ENCODE measurements around the gene ALDOA. TPM values are rescaled to one million over a fixed set of nuclear protein-coding genes. Genes with fewer than 3 reads are reported as not detected.
"Not testable (repeated sequence)": the region's sequence is repeated elsewhere in the genome, so short reads cannot be mapped to it uniquely, and the experiment has no call there.

The ALDOA gene
- total RNA-seq, 1 donor from 2014 or later: 1,718 TPM

DNA sequence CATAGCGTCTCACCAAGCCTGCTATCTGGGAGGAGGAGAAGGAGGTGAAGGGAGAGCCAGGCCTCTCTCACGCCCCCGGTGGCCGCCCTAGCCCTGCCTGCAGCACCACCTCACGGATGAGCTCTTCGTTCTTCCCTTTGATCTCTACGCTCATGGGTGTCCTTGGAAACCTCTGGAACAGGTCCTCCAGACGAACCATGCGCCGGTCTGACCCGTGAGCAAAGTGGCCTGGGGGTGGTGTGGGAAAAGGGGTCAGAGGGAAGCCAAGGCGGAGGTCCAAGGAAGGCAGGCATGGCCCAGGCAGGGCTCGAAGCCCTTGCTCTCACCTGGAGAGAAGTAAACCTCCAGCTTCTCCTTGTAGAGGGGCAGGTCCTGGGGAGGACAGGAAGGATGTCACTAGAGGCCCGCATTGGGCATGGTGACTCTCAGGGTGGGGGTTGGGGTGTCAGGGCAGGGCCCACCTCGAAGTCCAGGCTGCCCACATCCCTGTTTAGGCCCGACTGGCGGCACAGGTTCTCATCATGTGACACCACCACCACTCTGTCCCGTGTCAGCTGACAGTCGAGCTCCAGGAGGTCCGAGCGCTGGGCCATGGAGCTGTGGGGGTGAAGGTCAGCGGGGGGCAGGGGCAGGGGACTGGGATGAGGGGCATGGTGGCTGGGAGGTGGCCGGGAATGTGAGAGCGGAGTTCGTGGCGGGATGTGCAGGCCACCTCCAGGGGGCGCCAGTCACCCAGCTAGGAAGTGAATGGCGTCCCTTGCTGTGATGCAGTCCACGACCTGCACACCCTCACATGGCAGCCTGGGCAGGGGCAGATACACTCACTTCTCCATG, 46.9 kb downstream of the ALDOA start:
- Mint-ChIP-seq H3K36me3 (ENCODE audit: low read depth) (peaks cover 9% of the 10 kb centered on the region), H3K4me1 (ENCODE audit: low read depth) (no peaks in the 10 kb centered on the region), H3K9me3 (no peaks in the 10 kb centered on the region), H3K4me3 (no peak overlapping the region), H3K27ac (no peak overlapping the region), H3K27me3 (ENCODE audit: insufficient read depth) (no peaks in the 10 kb centered on the region)
- intact Hi-C loops (cut with micrococcal nuclease): loop anchor here (1.0 kb wide), 1 partner anchor 20 kb away; no protein-coding TSS in a partner anchor
- DNase-seq (ENCODE audit: low spot score): peak; percentile 45

DNA sequence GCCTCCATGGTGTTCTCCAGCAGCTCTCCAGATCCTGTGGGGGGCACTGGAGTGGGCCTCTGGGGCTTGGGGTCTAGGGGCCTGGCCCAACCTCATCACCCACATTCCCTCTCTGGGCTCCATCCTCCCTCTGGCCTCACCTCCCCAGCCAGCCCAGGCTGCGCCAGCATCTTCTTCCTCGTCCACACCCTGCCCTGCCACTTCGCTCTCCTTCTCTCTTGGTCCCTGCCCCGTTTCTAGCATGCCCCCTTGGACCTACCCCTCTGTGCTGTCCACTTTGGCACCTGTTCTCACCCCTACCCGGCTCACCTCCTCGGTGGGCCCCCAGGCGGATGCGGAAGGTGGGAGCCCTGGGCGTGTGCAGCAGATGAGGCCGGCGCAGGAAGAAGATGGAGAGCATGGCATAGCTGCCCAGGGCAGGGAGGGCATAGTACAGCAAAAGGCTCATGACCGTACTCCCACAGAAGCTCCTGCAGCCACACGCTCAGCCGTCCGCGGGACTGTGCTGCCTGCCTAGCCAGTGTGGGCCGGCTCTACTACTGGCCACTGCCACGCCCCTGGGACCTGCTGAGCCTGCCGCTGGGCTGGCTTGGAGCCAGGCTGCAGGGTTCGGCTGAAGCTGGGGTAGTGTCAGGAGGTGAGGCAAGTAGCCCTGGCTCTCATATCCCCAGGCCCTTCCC, 47.6 kb downstream of the ALDOA start, which contains the start of gene GDPD3:
Gene GDPD3, minus strand, starts transcription at position 507 of the 680 bp plus-strand sequence. Its CDS starts 59 bp downstream, at position 448.
- Mint-ChIP-seq H3K27me3 (ENCODE audit: insufficient read depth) (no peaks in the 10 kb centered on the region), H3K9me3 (no peaks in the 10 kb centered on the region), H3K36me3 (ENCODE audit: low read depth) (peaks cover 9% of the 10 kb centered on the region), H3K27ac (peak within 1 kb of the TSS; percentile 40), H3K4me1 (ENCODE audit: low read depth) (no peaks in the 10 kb centered on the region), H3K4me3 (no peak within 1 kb of the TSS)
- intact Hi-C loops (cut with micrococcal nuclease): no loop called here
- no peak for DNase-seq (ENCODE audit: low spot score)

GRCh38 chr16:30113711-30114333, 48.3 kb downstream of the ALDOA start:
- Mint-ChIP-seq H3K4me1 (ENCODE audit: low read depth) (no peaks in the 10 kb centered on the region), H3K9me3 (no peaks in the 10 kb centered on the region), H3K4me3 (no peak overlapping the region), H3K27me3 (ENCODE audit: insufficient read depth) (no peaks in the 10 kb centered on the region), H3K36me3 (ENCODE audit: low read depth) (peaks cover 9% of the 10 kb centered on the region), H3K27ac (peak overlapping the region; percentile 40)
- intact Hi-C loops (cut with micrococcal nuclease): no loop called here
- no peak for DNase-seq (ENCODE audit: low spot score)

GRCh38 chr16:30114411-30114810, 48.9 kb downstream of the ALDOA start:
- H3K36me3 Mint-ChIP-seq (ENCODE audit: low read depth): peaks cover 13% of the 10 kb centered on the region

GRCh38 chr16:30114833-30115232, 49.3 kb downstream of the ALDOA start:
- H3K36me3 Mint-ChIP-seq (ENCODE audit: low read depth): peaks cover 14% of the 10 kb centered on the region
- H3K27me3 Mint-ChIP-seq (ENCODE audit: insufficient read depth); H3K27ac Mint-ChIP-seq; intact Hi-C loops (cut with micrococcal nuclease); H3K4me3 Mint-ChIP-seq; H3K9me3 Mint-ChIP-seq; H3K4me1 Mint-ChIP-seq (ENCODE audit: low read depth); DNase-seq (ENCODE audit: low spot score): not testable (repeated sequence)

More at GRCh38 chr16:30114411-30114810, 48.9 kb downstream of the ALDOA start:
- H3K4me1 Mint-ChIP-seq (ENCODE audit: low read depth): no peaks in the 10 kb centered on the region
- no peaks in the 10 kb centered on the region for H3K9me3 Mint-ChIP-seq
- no peak overlapping the region for H3K4me3 Mint-ChIP-seq
- intact Hi-C loops (cut with micrococcal nuclease): no loop called here
- no peak for DNase-seq (ENCODE audit: low spot score)
- H3K27me3 Mint-ChIP-seq (ENCODE audit: insufficient read depth): no peaks in the 10 kb centered on the region
- peak overlapping the region; percentile 40 for H3K27ac Mint-ChIP-seq

DNA sequence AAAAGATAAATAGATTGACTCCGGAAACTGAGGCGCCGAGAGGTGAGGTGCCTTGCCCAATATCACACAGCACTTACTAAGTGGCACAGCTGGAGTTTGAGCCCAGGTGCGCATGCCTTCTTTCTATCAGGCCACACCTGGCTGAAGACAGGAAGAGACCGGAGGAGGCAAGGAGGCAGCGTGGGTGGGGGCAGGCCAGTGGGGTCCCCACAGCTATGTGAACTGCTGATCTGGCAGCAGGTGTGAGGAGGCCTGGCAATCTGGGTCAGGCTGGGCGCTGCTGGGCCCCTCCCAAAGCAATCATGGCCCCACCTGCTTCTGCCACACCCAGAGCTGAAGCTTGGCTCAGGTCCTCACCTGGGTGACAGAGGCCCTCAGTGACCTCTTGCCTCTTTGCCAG, 49.7 kb downstream of the ALDOA start:
- Mint-ChIP-seq H3K4me1 (ENCODE audit: low read depth) (peaks cover 3% of the 10 kb centered on the region), H3K9me3 (no peaks in the 10 kb centered on the region), H3K27me3 (ENCODE audit: insufficient read depth) (no peaks in the 10 kb centered on the region), H3K4me3 (no peak overlapping the region), H3K27ac (no peak overlapping the region), H3K36me3 (ENCODE audit: low read depth) (peaks cover 14% of the 10 kb centered on the region)
- DNase-seq (ENCODE audit: low spot score): no peak
- intact Hi-C loops (cut with micrococcal nuclease): no loop called here

- DNase-seq (ENCODE audit: low spot score): no peak
- intact Hi-C loops (cut with micrococcal nuclease): no loop called here
- peaks cover 16% of the 10 kb centered on the region for H3K4me1 Mint-ChIP-seq (ENCODE audit: low read depth)
- no peaks in the 10 kb centered on the region for H3K9me3 Mint-ChIP-seq
- peaks cover 9% of the 10 kb centered on the region for H3K36me3 Mint-ChIP-seq (ENCODE audit: low read depth)
- H3K4me3 Mint-ChIP-seq: no peak overlapping the region
- H3K27ac Mint-ChIP-seq: no peak overlapping the region
- no peaks in the 10 kb centered on the region for H3K27me3 Mint-ChIP-seq (ENCODE audit: insufficient read depth)
Observed at GRCh38 chr16:30116291-30117207, 51.0 kb downstream of the ALDOA start.

- intact Hi-C loops (cut with micrococcal nuclease): no loop called here
- Mint-ChIP-seq H3K4me1 (ENCODE audit: low read depth) (peaks cover 22% of the 10 kb centered on the region), H3K4me3 (no peak overlapping the region), H3K27me3 (ENCODE audit: insufficient read depth) (no peaks in the 10 kb centered on the region), H3K27ac (no peak overlapping the region), H3K9me3 (no peaks in the 10 kb centered on the region), H3K36me3 (ENCODE audit: low read depth) (peaks cover 6% of the 10 kb centered on the region)
- no peak for DNase-seq (ENCODE audit: low spot score)
Observed at GRCh38 chr16:30117768-30118167, 52.2 kb downstream of the ALDOA start.

GRCh38 chr16:30119428-30119827, 53.9 kb downstream of the ALDOA start:
- H3K36me3 Mint-ChIP-seq (ENCODE audit: low read depth): peaks cover 6% of the 10 kb centered on the region
- H3K4me3 Mint-ChIP-seq: no peak overlapping the region
- no peak overlapping the region for H3K27ac Mint-ChIP-seq
- no peaks in the 10 kb centered on the region for H3K9me3 Mint-ChIP-seq
- DNase-seq (ENCODE audit: low spot score): no peak
- H3K4me1 Mint-ChIP-seq (ENCODE audit: low read depth): peaks cover 28% of the 10 kb centered on the region
- H3K27me3 Mint-ChIP-seq (ENCODE audit: insufficient read depth): no peaks in the 10 kb centered on the region
- intact Hi-C loops (cut with micrococcal nuclease): no loop called here

Other genes starting within 250 kb of the ALDOA start
- 29.2 and 30.8 TPM in 2 replicates for gene PAGR1, start 249.6 kb upstream of the ALDOA start, total RNA-seq
- 117 and 124 TPM in 2 replicates for gene MVP, start 245.3 kb upstream of the ALDOA start, total RNA-seq
- 83.7 and 85.5 TPM in 2 replicates for gene CDIPT, start 202.5 kb upstream of the ALDOA start, total RNA-seq
- gene SEZ6L2, start 166.2 kb upstream of the ALDOA start, total RNA-seq: 0.16 and 0.32 TPM in 2 replicates
- gene ASPHD1, start 165.3 kb upstream of the ALDOA start, total RNA-seq: 4.2 and 4.7 TPM in 2 replicates
- 53.7 and 58.2 TPM in 2 replicates for gene KCTD13, start 139.5 kb upstream of the ALDOA start, total RNA-seq
- gene TMEM219, start 103.7 kb upstream of the ALDOA start, total RNA-seq: 41.5 and 43.7 TPM in 2 replicates
- gene TAOK2, start 91.9 kb upstream of the ALDOA start, total RNA-seq: 38.5 and 39.7 TPM in 2 replicates
- gene HIRIP3, start 70.1 kb upstream of the ALDOA start, total RNA-seq: 48.8 and 50.1 TPM in 2 replicates
- 128 and 137 TPM in 2 replicates for gene INO80E, start 69.5 kb upstream of the ALDOA start, total RNA-seq
- gene DOC2A, start 54.7 kb upstream of the ALDOA start, total RNA-seq: 2.0 and 2.3 TPM in 2 replicates
- not detected in 2 replicates for gene C16orf92, start 42.6 kb upstream of the ALDOA start, total RNA-seq
- gene TLCD3B, start 34.5 kb upstream of the ALDOA start, total RNA-seq: 1.6 and 1.9 TPM in 2 replicates
- gene PPP4C, start 10.2 kb downstream of the ALDOA start, total RNA-seq: 133 and 147 TPM in 2 replicates
- 1.6 and 1.8 TPM in 2 replicates for gene TBX6, start 26.2 kb downstream of the ALDOA start, total RNA-seq
- 14.5 and 15.1 TPM in 2 replicates for gene YPEL3, start 30.5 kb downstream of the ALDOA start, total RNA-seq
- gene GDPD3, start 47.8 kb downstream of the ALDOA start, total RNA-seq: 4.3 and 6.3 TPM in 2 replicates
- gene MAPK3, start 57.5 kb downstream of the ALDOA start, total RNA-seq: 53.7 and 58.3 TPM in 2 replicates
- gene CORO1A, start 117.8 kb downstream of the ALDOA start, total RNA-seq: 816 and 819 TPM in 2 replicates
- 312 and 329 TPM in 2 replicates for gene BOLA2B, start 127.9 kb downstream of the ALDOA start, total RNA-seq
- 63.2 and 66.4 TPM in 2 replicates for gene SLX1A, start 128.1 kb downstream of the ALDOA start, total RNA-seq
- 18.9 and 20.4 TPM in 2 replicates for gene SULT1A3, start 133.5 kb downstream of the ALDOA start, total RNA-seq
- 11.0 and 20.0 TPM in 2 replicates for gene NPIPB13, start 182.7 kb downstream of the ALDOA start, total RNA-seq

All from activated T-helper 1 cell treated with anti-CD3 and anti-CD28 coated beads, Interleukin-12 subunit alpha, Interleukin-12 subunit beta, Interleukin-2, Interleukin-4 antibody, amounts not matched to agents 30 ng/mL and 10 ng/mL and 1 ng/mL, durations not matched to agents 14 hours and 24 hours and 36 hours (primary cell).